ENCODE data around the gene SSH2. TPM values are rescaled to one million over a fixed set of nuclear protein-coding genes. Genes with fewer than 3 reads are reported as not detected.

Gene SSH2
- total RNA-seq, 1 donor from 2014 or later = 9.8 TPM

DNA sequence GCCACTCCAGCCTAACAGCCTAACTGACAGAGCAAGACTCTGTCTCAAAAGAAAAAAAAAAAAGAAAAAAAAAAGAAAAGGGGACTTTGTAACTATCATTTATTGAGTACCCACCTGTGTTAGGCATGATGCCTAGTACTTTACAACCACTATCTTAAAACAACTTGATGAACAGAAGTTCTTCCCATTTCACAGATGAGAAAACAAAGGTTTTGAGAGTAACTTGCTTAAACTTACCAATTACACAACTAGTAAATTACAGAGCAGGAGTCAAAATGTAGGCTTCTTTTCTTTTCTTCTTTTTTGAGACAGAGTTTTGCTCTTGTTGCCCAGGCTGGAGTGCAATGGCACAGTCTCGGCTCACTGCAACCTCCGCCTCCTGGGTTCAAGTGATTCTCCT lies 210.6 kb downstream of the SSH2 start:
- TF ChIP-seq, protein P1, sequence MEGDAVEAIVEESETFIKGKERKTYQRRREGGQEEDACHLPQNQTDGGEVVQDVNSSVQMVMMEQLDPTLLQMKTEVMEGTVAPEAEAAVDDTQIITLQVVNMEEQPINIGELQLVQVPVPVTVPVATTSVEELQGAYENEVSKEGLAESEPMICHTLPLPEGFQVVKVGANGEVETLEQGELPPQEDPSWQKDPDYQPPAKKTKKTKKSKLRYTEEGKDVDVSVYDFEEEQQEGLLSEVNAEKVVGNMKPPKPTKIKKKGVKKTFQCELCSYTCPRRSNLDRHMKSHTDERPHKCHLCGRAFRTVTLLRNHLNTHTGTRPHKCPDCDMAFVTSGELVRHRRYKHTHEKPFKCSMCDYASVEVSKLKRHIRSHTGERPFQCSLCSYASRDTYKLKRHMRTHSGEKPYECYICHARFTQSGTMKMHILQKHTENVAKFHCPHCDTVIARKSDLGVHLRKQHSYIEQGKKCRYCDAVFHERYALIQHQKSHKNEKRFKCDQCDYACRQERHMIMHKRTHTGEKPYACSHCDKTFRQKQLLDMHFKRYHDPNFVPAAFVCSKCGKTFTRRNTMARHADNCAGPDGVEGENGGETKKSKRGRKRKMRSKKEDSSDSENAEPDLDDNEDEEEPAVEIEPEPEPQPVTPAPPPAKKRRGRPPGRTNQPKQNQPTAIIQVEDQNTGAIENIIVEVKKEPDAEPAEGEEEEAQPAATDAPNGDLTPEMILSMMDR (IDR thresholded peaks at IDR 0.05; ENCODE audit: insufficient read depth, low read length, poor library complexity, severe bottlenecking) = no peak

DNA sequence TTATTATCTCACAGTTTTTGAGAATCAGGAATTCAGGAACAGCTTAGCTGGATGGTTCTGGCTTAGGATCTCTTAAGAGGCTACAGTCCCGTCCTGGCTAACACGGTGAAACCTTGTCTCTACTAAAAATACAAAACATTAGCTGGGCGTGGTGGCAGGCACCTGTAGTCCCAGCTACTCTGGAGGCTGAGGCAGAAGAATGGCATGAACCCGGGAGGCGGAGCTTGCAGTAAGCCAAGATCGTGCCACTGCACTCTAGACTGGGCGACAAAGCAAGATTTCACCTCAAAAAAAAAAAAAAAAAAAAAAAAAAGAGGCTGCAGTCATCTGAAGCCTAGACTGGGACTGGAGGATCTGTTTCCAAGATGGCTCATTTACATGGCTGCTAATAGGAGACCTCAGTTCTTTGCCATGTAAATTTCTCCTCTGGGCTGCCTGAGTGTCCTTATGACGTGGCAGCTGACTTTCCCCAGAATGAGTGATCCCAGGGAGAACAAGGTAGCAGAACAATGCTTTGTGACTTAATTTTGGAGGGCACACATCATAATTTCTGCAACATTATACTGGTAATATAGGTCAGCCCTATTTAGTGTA lies 211.5 kb downstream of the SSH2 start:
- Histone ChIP-seq H3K36me3 (ENCODE audit: control insufficient read depth, insufficient read depth, low read length) (peaks cover 2% of the 10 kb centered on the region), H3K4me3 (ENCODE audit: low read depth, low read length) (no peak overlapping the region), H3K27me3 (ENCODE audit: control insufficient read depth, insufficient read depth, low read length) (no peaks in the 10 kb centered on the region)
- no peak for DNase-seq (ENCODE audit: low read depth)
- TF ChIP-seq, protein P1 (IDR thresholded peaks at IDR 0.05; ENCODE audit: insufficient read depth, low read length, poor library complexity, severe bottlenecking) = no peak

More for the DNA sequence above, 210.6 kb downstream of the SSH2 start:
- DNase-seq (ENCODE audit: low read depth) = no peak
- no peaks in the 10 kb centered on the region for H3K27me3 ChIP-seq (ENCODE audit: control insufficient read depth, insufficient read depth, low read length)
- H3K4me3 ChIP-seq (ENCODE audit: low read depth, low read length) = no peak overlapping the region
- peaks cover 2% of the 10 kb centered on the region for H3K36me3 ChIP-seq (ENCODE audit: control insufficient read depth, insufficient read depth, low read length)

DNA sequence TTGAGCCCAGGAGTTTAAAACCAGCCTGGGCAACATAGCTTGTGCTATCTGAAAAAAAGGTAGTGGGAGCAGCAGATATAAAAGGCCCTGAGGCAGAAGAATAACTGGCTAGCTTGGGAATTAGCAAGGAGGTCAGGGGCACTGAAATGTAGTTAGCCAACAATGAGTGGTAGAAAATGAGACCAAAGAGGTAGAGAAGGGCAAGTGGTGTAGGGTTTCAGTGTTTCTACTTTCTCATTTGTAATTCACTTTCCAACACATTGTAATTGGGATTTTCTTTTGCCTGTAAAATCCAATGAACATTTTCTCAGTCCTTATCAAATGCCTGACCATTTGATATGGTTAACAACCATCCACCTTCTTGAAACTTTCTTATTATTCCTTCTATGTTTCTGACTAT lies 212.2 kb downstream of the SSH2 start:
- TF ChIP-seq, protein P1 (IDR thresholded peaks at IDR 0.05; ENCODE audit: insufficient read depth, low read length, poor library complexity, severe bottlenecking) = no peak
- H3K4me3 ChIP-seq (ENCODE audit: low read depth, low read length) = no peak overlapping the region

DNA sequence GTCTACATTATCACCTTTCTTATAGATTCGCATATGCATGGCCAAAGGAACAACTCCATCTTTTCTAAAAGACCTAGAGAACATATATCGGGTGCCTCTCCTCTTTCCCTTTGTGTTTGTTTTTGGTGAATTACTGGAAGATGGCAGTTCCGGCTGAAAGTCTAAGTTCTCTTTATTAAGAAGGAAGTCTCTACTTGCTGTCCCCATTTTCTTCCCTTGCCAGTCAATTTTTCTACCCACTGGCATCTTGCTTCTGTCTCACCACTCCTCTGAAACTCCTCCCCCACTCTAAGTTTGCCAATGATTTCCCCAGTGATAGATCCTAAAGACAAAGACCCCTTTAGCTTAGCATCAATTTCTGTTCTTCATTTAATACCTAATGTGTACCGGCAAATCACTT lies 213.5 kb downstream of the SSH2 start:
- H3K4me3 ChIP-seq (ENCODE audit: low read depth, low read length) = no peak overlapping the region
- H3K27me3 ChIP-seq (ENCODE audit: control insufficient read depth, insufficient read depth, low read length) = no peaks in the 10 kb centered on the region
- DNase-seq (ENCODE audit: low read depth) = no peak
- TF ChIP-seq, protein P1 (IDR thresholded peaks at IDR 0.05; ENCODE audit: insufficient read depth, low read length, poor library complexity, severe bottlenecking) = no peak
- peaks cover 2% of the 10 kb centered on the region for H3K36me3 ChIP-seq (ENCODE audit: control insufficient read depth, insufficient read depth, low read length)

More for the DNA sequence above, 212.2 kb downstream of the SSH2 start:
- H3K27me3 ChIP-seq (ENCODE audit: control insufficient read depth, insufficient read depth, low read length) = no peaks in the 10 kb centered on the region
- peaks cover 2% of the 10 kb centered on the region for H3K36me3 ChIP-seq (ENCODE audit: control insufficient read depth, insufficient read depth, low read length)
- DNase-seq (ENCODE audit: low read depth) = no peak

DNA sequence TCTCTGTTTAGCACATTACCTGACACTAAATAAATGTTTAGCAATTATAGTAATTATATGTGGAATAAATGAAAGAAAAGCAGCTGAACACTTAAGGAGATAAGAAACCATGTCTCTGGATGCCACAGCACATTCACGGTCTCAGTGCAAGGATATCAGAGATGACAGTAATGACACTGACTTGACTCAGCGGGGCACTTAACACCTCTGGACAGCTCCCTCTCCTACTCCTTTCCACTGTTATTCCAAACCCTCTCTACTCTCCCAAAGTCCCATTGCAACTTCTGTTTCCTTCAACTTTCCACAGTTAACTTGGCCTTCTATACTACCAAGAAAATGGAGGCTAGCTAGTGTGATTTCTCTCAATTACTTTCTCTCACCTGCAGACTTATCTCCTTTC lies 214.3 kb downstream of the SSH2 start:
- Histone ChIP-seq H3K27me3 (ENCODE audit: control insufficient read depth, insufficient read depth, low read length) (no peaks in the 10 kb centered on the region), H3K4me3 (ENCODE audit: low read depth, low read length) (no peak overlapping the region), H3K36me3 (ENCODE audit: control insufficient read depth, insufficient read depth, low read length) (peaks cover 2% of the 10 kb centered on the region)
- TF ChIP-seq, protein P1 (IDR thresholded peaks at IDR 0.05; ENCODE audit: insufficient read depth, low read length, poor library complexity, severe bottlenecking) = no peak
- DNase-seq (ENCODE audit: low read depth) = no peak

DNA sequence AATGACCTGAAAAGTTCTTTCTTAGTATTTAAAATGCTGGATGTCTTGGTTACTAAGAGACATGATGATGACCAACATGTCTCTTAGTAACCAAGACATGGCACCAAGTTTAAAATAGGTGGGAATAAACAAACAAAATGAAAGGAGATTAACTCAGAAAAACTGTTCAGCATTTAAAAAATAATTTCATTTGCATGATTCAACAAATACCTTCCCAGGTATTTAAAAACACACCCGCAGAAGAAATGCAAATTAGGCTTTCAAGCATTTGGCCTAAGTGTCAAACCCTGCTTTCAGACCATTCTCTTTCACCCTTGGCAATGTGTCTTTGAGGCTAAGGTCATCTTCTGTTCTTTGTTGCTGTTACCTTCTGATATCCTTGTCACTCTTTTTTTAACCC lies 215.9 kb downstream of the SSH2 start:
- Histone ChIP-seq H3K4me3 (ENCODE audit: low read depth, low read length) (no peak overlapping the region), H3K27me3 (ENCODE audit: control insufficient read depth, insufficient read depth, low read length) (no peaks in the 10 kb centered on the region), H3K36me3 (ENCODE audit: control insufficient read depth, insufficient read depth, low read length) (peaks cover 2% of the 10 kb centered on the region)
- no peak for DNase-seq (ENCODE audit: low read depth)
- TF ChIP-seq, protein P1 (IDR thresholded peaks at IDR 0.05; ENCODE audit: insufficient read depth, low read length, poor library complexity, severe bottlenecking) = no peak

All from kidney epithelial cell (primary cell).